Stimulated activated CD8-positive, alpha-beta memory T cell treated with anti-CD3 and anti-CD28 coated beads, Interleukin-15, amount 100 ng/mL, for 48 hours (primary cell): Measurements from ENCODE around the gene LRCH4.

Experiments
- DNase-seq, 2 donors: peaks; one replicate each; pipeline ENCODE4 v3.0.0-alpha.2; 2020; ENCODE audit warnings: low read depth in 2 of 2

LRCH4 gene

GRCh38 chr7:100582650-100583049 is 3.3 kb downstream of the LRCH4 start:
- no peak for DNase-seq

DNA sequence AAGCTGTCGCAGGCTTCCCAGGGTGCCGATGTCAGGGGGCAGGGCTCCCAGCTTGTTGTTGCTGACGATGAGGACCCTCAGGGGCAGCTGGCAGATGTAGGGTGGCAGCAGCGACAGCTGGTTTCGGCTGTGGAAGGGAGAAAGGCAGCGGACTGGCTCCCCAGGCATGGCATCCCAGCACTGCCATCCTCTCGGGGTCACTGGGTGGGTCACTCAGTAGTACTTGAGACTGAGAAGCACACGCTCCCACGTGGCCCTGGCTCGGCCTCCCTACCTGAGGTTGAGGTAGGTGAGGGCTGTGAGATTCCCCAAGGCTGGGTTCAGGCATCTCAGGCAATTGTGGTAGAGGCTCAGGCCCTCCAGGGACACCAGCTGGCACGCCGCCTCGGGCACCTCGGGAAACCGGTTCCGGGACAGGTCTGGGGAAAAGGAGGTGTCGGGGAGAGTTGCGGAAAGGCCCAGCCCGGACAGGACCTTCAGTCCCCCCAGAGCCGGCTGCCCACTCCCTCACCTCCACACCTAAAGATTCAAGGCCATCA is 3.8 kb downstream of the LRCH4 start:
- DNase-seq, result no peak

DNA sequence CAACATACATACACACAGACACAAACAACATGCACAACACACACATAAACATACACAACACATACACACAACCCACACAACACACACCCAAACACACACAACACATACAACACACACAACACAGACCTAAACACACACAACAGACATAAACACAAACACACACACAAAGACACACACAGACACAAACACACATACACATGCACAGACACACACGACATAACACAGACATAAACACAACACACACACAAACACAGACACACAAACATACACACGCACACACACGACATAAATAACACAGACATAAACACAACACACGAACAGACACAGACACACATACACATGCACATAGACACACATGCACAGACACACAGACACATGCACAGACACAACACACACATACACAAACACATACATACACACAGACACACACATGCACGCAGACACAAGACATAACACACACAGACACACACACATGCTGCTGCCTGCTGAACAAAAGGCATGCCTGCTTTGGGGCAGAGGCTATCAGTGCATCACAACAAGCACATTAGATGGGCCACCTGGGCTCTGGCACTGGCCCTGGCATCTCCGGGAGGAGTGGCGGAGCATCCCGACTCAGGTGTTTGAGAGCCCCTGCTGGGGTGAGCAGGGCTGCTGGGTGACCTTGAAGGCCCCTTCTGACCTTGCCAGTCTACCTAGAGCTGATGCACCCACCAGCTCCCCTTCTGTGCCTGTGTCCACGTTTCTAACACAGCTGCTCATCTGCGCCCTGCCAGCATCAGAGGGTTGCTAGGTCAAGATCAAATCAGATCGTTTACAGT is 5.3 kb downstream of the LRCH4 start:
- no peak for DNase-seq

- no peak for DNase-seq
Measured at GRCh38 chr7:100578246-100579183, 7.4 kb downstream of the LRCH4 start.

DNA sequence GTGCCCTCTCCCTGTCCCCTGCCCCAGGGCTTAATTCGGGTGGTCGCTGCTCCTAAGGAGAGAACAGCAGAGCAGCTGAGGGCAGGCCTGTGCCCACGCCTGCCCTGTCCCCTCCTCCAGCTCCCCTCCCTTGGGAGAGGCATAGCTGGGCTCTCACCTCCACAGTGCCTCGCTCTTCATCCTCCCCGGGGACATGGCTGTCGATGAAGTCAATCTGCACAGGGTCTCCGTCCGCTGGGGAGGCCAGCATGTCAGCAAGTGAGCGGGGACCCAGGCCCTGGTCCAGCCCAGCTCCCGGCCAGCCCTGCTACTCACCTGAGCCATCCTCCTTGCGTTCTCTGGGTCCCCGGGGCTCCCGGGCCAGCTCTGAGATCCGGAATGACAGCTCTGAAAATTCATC is 8.4 kb downstream of the LRCH4 start:
- DNase-seq, result no peak

DNA sequence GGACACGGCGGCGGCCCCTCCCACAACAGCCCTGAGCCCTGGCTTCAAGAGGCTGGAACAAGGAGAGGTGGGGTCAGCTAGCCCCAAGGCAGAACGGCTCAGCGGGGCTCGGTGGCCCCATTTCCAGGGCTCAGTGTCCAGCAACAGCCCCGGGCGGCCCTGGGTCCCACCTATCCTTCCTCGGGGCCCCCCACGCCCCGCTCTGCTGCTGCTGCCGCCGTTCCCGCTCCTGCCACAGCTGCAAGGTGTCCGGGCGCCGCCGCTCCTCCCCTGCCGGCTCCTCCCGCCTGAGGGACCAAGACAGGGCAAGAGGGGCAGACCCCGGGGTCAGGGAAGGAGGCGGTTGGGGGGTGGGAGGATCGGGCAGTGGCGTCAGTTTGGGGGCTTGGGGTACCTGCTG is 8.8 kb downstream of the LRCH4 start:
- no peak for DNase-seq

- no peak for DNase-seq
Measured at GRCh38 chr7:100576384-100576993, 9.4 kb downstream of the LRCH4 start.

DNA sequence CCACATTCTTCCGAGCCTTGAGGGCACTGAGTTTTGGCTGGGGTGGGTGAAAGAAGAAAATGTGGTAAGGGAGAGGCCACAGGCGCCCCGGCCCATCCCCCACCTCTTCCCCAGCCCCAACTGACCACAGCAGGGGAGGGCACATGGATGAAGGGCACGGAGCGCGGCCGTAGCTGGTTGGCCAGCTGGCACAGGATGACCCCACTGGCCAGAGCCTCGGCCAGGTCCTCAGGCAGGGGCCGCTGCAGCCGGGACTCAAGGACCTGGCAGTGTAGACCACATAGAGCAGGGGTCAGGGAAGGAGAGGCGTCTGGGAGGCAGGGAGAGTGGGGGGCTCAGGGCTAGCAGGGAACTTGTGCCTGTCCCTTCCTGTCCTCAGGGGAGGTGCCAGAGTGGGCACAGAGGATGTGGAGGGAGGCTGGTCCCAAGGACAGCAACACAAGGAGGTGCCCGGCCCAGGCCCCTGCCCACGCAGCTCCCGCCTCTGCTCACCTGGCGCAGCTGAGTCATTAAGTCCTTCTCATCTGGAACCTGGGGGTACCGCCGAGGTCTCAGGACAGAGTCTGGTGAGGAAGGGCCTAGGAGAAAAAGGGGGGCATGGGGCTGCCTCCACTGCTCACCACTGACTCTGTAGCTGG is 10.1 kb downstream of the LRCH4 start:
- no peak for DNase-seq

GRCh38 chr7:100575206-100575631 is 10.7 kb downstream of the LRCH4 start:
- DNase-seq, result no peak

DNA sequence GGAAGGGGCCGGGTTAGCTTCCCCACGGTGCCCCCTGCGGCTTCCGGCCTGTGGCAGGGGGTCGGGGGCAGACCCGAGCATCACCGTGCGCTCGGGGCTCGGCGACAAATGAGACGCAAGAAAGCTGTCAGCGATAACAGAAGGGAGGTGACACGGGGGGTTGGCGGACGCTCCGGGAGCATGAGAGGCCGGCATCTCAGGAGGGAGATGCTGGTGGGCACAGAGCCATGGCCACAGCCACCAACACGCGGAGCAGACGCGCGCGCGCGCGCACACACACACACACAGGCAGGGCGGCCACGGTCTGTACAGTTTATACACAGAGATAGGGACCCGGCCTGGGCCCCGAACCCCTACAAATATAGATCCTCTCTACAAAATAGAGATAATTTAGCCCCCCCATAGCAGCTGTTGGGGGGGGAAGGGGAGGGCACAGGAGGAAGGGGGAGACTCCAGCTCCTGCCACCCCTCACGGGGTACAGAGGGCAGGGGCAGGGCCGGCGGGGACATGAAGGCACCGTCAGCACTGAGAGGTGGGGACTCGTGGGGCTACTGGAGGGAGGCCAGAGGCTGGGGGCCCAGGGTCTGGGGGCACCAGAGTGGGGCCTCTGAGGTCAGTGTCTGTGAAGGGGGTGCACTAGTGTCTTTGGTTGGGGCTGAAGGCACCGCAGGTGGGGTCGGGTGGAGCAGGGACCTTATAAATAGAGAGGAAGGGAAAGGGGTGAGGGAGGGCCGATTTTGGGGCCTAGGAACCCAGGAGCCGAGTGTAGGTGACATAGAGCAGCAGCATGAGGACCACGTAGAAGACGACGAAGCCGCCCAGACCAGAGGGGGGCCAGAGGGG is 11.3 kb downstream of the LRCH4 start:
- DNase-seq, result no peak

- no peak for DNase-seq
Measured at GRCh38 chr7:100573691-100574361, 12.1 kb downstream of the LRCH4 start, which contains the start of gene SAP25. SAP25 (minus strand) TSS chr7:100573900; CDS start chr7:100573742, 158 bp downstream.

GRCh38 chr7:100572949-100573675 is 12.8 kb downstream of the LRCH4 start:
- DNase-seq, result no peak

DNA sequence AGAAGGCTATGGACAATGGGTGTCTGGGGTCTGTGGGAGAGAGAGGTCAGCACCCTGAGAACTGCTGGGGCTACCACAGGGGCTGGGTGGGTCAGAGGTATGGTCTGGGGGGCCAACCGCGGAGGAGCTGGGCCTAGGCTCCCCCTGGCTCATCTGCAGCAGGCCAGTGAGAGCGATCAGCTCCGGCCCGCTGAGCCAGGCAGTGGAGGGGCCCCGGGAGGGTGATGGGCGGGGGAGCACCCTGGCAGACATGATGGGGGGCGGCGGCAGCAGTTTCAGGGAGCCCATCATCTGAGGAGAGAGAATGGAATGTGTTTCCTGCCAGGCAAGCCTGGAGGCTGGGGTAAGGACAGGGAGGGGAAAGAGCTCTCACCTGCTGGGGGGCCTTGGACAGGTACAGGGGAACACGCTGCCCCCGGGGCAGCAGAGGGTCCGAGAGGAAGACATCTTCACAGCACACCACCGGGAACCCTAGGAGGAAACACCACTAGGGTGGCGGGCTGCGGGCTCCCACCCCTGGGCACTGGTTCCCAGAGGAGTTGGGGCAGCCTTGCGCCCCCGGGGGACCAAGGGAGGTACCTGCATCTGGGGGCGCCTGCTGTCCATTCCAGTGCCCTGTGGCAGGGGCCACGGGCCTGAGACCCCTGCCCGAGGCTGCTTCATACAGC is 13.5 kb downstream of the LRCH4 start:
- no peak for DNase-seq

DNA sequence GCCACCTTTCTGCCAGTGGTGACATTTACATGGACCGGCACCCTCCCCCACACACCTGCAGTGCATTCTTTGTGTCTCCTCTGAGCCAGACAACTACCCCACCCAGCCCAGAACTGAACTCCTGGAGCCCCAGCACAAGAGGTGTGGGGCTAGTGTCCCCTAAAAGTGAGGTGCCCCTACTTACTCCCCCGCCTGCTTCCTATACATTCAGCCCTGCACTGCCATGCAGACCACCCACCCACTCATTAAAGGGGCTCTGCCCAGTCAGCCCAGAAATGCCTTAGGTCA is 14.2 kb downstream of the LRCH4 start:
- no peak for DNase-seq

DNA sequence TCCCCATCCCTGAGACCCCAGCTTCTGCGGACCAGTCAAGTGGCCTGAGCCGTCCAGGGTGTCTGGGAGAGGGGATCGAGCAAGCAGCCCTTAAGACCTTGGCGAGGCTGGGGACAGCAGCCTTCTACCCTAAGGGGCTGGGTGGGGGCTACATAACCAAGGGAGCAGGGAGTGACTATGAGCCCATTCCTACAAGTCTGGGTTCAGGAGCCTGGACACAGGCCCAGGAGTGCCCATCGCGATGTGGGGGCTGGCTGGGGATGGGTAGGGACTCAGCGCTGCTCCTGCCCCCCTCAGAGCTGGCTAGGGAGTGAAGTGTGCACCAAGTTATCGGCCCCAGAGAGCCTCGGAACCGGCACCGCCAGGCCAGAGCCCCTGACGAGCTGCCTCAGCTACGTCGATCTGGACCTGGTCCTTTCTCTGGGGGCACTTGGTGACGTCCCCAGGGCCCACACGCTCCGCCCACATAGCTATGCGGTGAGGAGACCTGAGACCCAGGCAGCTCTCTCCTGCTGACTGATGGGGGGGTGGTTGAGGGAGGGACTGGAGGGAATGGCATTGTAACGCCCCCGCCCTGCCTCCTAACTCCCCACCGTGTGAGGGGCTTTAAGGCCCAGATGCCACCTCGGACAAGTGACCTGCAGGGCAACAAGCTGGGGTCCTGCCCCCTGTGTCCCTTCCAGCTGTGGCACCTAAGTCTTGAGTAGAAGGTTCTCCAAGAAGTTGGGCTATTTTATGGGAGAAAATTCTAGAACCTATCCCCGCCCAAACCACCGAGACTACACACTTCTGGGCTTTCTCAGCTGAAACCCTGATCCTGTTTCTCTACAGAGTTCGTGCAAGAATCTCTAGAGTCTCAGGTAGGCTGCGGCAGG is 14.7 kb downstream of the LRCH4 start:
- DNase-seq, result no peak

GRCh38 chr7:100568896-100569844 is 16.8 kb downstream of the LRCH4 start:
- DNase-seq, result peak; percentile 39 to 45
